HCT116 (cell line): ENCODE measurements around the gene MRPS17. TPM values are rescaled to one million over a fixed set of nuclear protein-coding genes. Genes with fewer than 3 reads are reported as not detected.

ENCODE experiments used
- ATAC-seq: fragments of 200-7000 bp; cut with Tn5 transposase; 2 replicates; pipeline ENCODE4 v1.9.1; 2020; ENCODE audit warnings: mild to moderate bottlenecking, moderate library complexity
- BruUV-seq: library from RNA; stranded (reverse); fragments of 400-500 nt; replicated peaks from 2 replicates; lab custom pipeline; 2021; lab: Mats Ljungman, UMichigan
- CTCF ChIA-PET: fragments of 300-600 bp; sonication (Branson Sonifier 250); formaldehyde crosslinking; loops from one replicate; lab custom pipeline; 2021; ENCODE audit warnings: antibody characterized with exemption; lab: Charles Lee
- POLR2A ChIA-PET: fragments of 300-600, 350-600 bp; sonication (Branson Sonifier 250); formaldehyde crosslinking; loops from one replicate; lab custom pipeline; 2021; ENCODE audit warnings: antibody characterized with exemption; lab: Charles Lee
- RAD21 ChIA-PET, 2 experiments: fragments of 300-600 bp; sonication (Branson Sonifier 250); formaldehyde crosslinking; loops; one replicate each; lab custom pipeline; 2023; ENCODE audit warnings: low total read pairs in 2 of 2; ENCODE audit not compliant: uncharacterized antibody in 2 of 2, unreplicated experiment in 2 of 2, low non-redundant PET in 1 of 2; lab: Charles Lee
- DNase-seq: peaks from one replicate; pipeline ENCODE4 v3.0.0-alpha.2; 2010; ENCODE audit warnings: low read depth, low spot score
- H2AFZ ChIP-seq: fragments of 200-600 bp; shearing (Covaris generic), sonication (generic); 2 replicates; pipeline ENCODE4 v1.6.1; 2017; ENCODE audit warnings: low read depth, mixed run types, mixed read lengths, antibody characterized with exemption, low read length; ENCODE audit not compliant: poor library complexity, severe bottlenecking
- H3K27ac ChIP-seq: 2 replicates; pipeline ENCODE4 v1.5.1; 2012; ENCODE audit warnings: low read depth, low read length
- H3K27me3 ChIP-seq: fragments of 200-600 bp; sonication (generic); 2 replicates; pipeline ENCODE4 v1.6.1; 2016; ENCODE audit warnings: mixed run types, low read length, mixed read lengths; ENCODE audit not compliant: insufficient read depth
- H3K36me3 ChIP-seq, 2 experiments: fragments of 200-500 bp in 1 of 2; fragments of 200-600 bp in 1 of 2; sonication (Bioruptor generic) in 1 of 2; sonication (generic) in 1 of 2; 2 replicates each; pipeline versions ENCODE4 v1.5.1 to v1.6.1; 2014 to 2016; ENCODE audit warnings: low read length in 2 of 2, inconsistent platforms in 1 of 2, mixed read lengths in 1 of 2, mixed run types in 1 of 2; ENCODE audit not compliant: insufficient read depth in 2 of 2, control insufficient read depth in 1 of 2
- H3K4me1 ChIP-seq, 2 experiments: fragments of 200-600 bp in 1 of 2; sonication (generic) in 1 of 2; 2 replicates each; pipeline versions ENCODE4 v1.5.1 to v1.6.1; 2012 to 2017; ENCODE audit warnings: low read length in 2 of 2, inconsistent platforms in 1 of 2, mild to moderate bottlenecking in 1 of 2, mixed read lengths in 1 of 2, mixed run types in 1 of 2, moderate library complexity in 1 of 2; ENCODE audit not compliant: insufficient read depth in 2 of 2, control insufficient read depth in 1 of 2
- H3K4me2 ChIP-seq: fragments of 200-600 bp; sonication (generic); 2 replicates; pipeline ENCODE4 v1.6.1; 2017; ENCODE audit warnings: mixed run types, low read length, mixed read lengths
- H3K4me3 ChIP-seq, 2 experiments: fragments of 200-600 bp in 1 of 2; sonication (generic) in 1 of 2; replicated peaks in 1 of 2; 2 replicates each; pipeline ENCODE4 v1.5.1; 2011 to 2016; ENCODE audit warnings: low read length in 2 of 2, control low read depth in 1 of 2, low read depth in 1 of 2, mild to moderate bottlenecking in 1 of 2, mixed read lengths in 1 of 2, mixed run types in 1 of 2
- H3K79me2 ChIP-seq: fragments of 200-600 bp; sonication (generic); 2 replicates; pipeline ENCODE4 v1.6.1; 2017; ENCODE audit warnings: mild to moderate bottlenecking, mixed run types, low read length, moderate library complexity, mixed read lengths; ENCODE audit not compliant: insufficient read depth
- H3K9ac ChIP-seq: fragments of 200-600 bp; sonication (generic); 2 replicates; pipeline ENCODE4 v1.6.1; 2016; ENCODE audit warnings: low read length, mixed read lengths
- H3K9me2 ChIP-seq: fragments of 200-600 bp; sonication (generic), shearing (Covaris generic); 2 replicates; pipeline ENCODE4 v1.6.1; 2017; ENCODE audit warnings: mixed run types, mild to moderate bottlenecking, moderate library complexity; ENCODE audit not compliant: insufficient read depth
- H3K9me3 ChIP-seq, 2 experiments: fragments of 200-500 bp in 1 of 2; fragments of 200-600 bp in 1 of 2; sonication (Bioruptor generic) in 1 of 2; sonication (generic) in 1 of 2; 2 replicates each; pipeline ENCODE4 v1.6.1; 2014 to 2017; ENCODE audit warnings: low read length in 2 of 2, mixed read lengths in 2 of 2, inconsistent platforms in 1 of 2, low read depth in 1 of 2, mild to moderate bottlenecking in 1 of 2, mixed run types in 1 of 2, moderate library complexity in 1 of 2; ENCODE audit not compliant: control insufficient read depth in 1 of 2, insufficient read depth in 1 of 2
- H4K20me1 ChIP-seq: fragments of 200-600 bp; sonication (generic), shearing (Covaris generic); 2 replicates; pipeline ENCODE4 v1.6.1; 2017; ENCODE audit warnings: mixed run types, mild to moderate bottlenecking, moderate library complexity; ENCODE audit not compliant: insufficient read depth
- CBX3 ChIP-seq: IDR thresholded peaks from 2 replicates; pipeline ENCODE4 v1.6.1; 2012; ENCODE audit warnings: low read depth
- CTCF ChIP-seq, 3 experiments: fragments of 200-600 bp in 1 of 3; sonication (generic) in 1 of 3; IDR thresholded peaks in 2 of 3; conservative IDR thresholded peaks in 1 of 3; 2 replicates each; pipeline ENCODE4 v1.5.1; 2012 to 2017; ENCODE audit warnings: low read depth in 2 of 3, low read length in 2 of 3, antibody characterized with exemption in 1 of 3, borderline replicate concordance in 1 of 3, control low read depth in 1 of 3, mild to moderate bottlenecking in 1 of 3, mixed read lengths in 1 of 3, mixed run types in 1 of 3, moderate library complexity in 1 of 3; ENCODE audit not compliant: insufficient read depth in 1 of 3
- EGR1 ChIP-seq: IDR thresholded peaks from 2 replicates; pipeline ENCODE4 v1.6.1; 2012; ENCODE audit warnings: low read depth
- ELF1 ChIP-seq: IDR thresholded peaks from 2 replicates; pipeline ENCODE4 v1.6.1; 2012; ENCODE audit warnings: low read depth, borderline replicate concordance
- EZH2phosphoT487 ChIP-seq: fragments of 200-600 bp; IDR thresholded peaks from 2 replicates; pipeline ENCODE4 v1.6.1; 2018; ENCODE audit warnings: antibody characterized with exemption, borderline replicate concordance
- FOSL1 ChIP-seq: IDR thresholded peaks from 2 replicates; pipeline ENCODE4 v1.6.1; 2012; ENCODE audit warnings: low read depth
- JUND ChIP-seq: IDR thresholded peaks from 2 replicates; pipeline ENCODE4 v1.6.1; 2012
- MAX ChIP-seq: IDR thresholded peaks from 2 replicates; pipeline ENCODE4 v1.6.1; 2012
- POLR2AphosphoS5 ChIP-seq: IDR thresholded peaks from 2 replicates; pipeline ENCODE4 v1.6.1; 2011; ENCODE audit warnings: mild to moderate bottlenecking, low read depth, low read length, moderate library complexity
- RAD21 ChIP-seq: IDR thresholded peaks from 2 replicates; pipeline ENCODE4 v1.6.1; 2012; ENCODE audit warnings: low read depth, mild to moderate bottlenecking
- SIN3A ChIP-seq: IDR thresholded peaks from 2 replicates; pipeline ENCODE4 v1.6.1; 2012; ENCODE audit warnings: low read depth
- SP1 ChIP-seq: IDR thresholded peaks from 2 replicates; pipeline ENCODE4 v1.6.1; 2012; ENCODE audit warnings: low read depth
- SRF ChIP-seq: IDR thresholded peaks from 2 replicates; pipeline ENCODE4 v1.6.1; 2012; ENCODE audit warnings: low read depth
- TCF7L2 ChIP-seq: IDR thresholded peaks from 2 replicates; pipeline ENCODE4 v1.7.0; 2011; ENCODE audit warnings: borderline replicate concordance, inconsistent platforms; ENCODE audit not compliant: insufficient read depth, insufficient read length; ENCODE audit errors: extremely low read depth
- YY1 ChIP-seq: IDR thresholded peaks from 2 replicates; pipeline ENCODE4 v1.6.1; 2011; ENCODE audit warnings: low read length, low read depth, moderate library complexity, mild to moderate bottlenecking; ENCODE audit not compliant: insufficient replicate concordance; ENCODE audit errors: extremely low read depth
- ZBTB33 ChIP-seq: IDR thresholded peaks from 2 replicates; pipeline ENCODE4 v1.6.1; 2011; ENCODE audit warnings: mild to moderate bottlenecking, low read length, moderate library complexity; ENCODE audit not compliant: insufficient replicate concordance; ENCODE audit errors: extremely low read depth
- ZFX ChIP-seq: fragments of 450-650 bp; IDR thresholded peaks from 2 replicates; pipeline ENCODE4 v1.6.1; 2017
- ZNF274 ChIP-seq: fragments of 200-500 bp; sonication (Bioruptor generic); IDR thresholded peaks from 2 replicates; pipeline ENCODE4 v1.6.1; 2014; ENCODE audit warnings: mild to moderate bottlenecking, low read depth, low read length, inconsistent platforms
- intact Hi-C: fragments of 100-400 bp; cut with micrococcal nuclease; formaldehyde crosslinking; loops from 2 replicates; pipeline ENCODE4 v1.10.0; 2022
- total RNA-seq: library from RNA; stranded (reverse); gene quantifications from one replicate; pipeline ENCODE4 v1.2.1, GENCODE V29; 2021; ENCODE audit not compliant: unreplicated experiment
- TF ChIP-seq, protein P1 (sequence below): IDR thresholded peaks from 2 replicates; pipeline ENCODE4 v1.6.1; 2012; ENCODE audit warnings: low read depth

Gene MRPS17
- total RNA-seq, 1 experiment from 2014 or later: 27.5 TPM

DNA sequence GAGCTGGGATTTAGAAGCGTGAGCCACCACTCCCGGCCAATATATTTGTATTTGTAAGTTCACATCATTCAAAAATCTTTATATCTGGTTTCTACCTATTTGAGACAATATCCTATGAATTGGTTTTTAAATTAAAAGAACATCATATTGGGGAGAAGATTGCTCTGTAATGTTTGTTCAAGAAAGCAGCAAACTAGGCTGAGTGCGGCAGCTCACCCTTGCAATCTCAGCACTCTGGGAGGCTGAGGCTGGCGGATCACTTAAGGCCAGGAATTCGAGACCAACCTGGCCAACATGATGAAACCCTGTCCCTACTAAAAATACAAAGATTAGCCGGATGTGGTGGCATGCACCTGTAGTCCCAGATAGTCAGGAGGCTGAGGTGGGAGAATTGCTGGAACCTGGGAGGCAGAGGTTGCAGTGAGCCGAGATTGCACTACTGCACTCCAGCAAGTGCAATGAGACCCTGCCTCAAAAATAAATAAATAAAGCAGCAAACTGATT is 22.1 kb downstream of the MRPS17 start:
- peaks cover 58% of the 10 kb centered on the region for H3K79me2 ChIP-seq
- ChIA-PET POLR2A (no interaction called here), CTCF (no interaction called here), RAD21 (interaction anchor here in 1 of 2 experiments (0.6 kb wide), 1 partner anchor 36 kb away, joined by 3 read pairs; no protein-coding TSS in a partner anchor)
- H3K9ac ChIP-seq: no peak overlapping the region
- H3K27me3 ChIP-seq: no peaks in the 10 kb centered on the region
- DNase-seq: no peak
- BruUV-seq: no TSS peak
- TF ChIP-seq EZH2phosphoT487 (no peak), SRF (no peak), MAX (no peak), ELF1 (no peak), CTCF (IDR thresholded peaks at IDR 0.05 in 2 of 3, conservative IDR thresholded peaks at IDR 0.05 in 1 of 3; ENCODE audit: borderline replicate concordance in 1 of 3, insufficient read depth in 1 of 3, low read depth in 2 of 3, low read length in 2 of 3) (no peak), ZFX (no peak), SIN3A (no peak), EGR1 (no peak), CBX3 (no peak), ZNF274 (no peak), TCF7L2 (no peak), FOSL1 (no peak), RAD21 (no peak), POLR2AphosphoS5 (no peak), ZBTB33 (no peak), JUND (no peak), YY1 (no peak), SP1 (no peak)
- TF ChIP-seq, protein P1, sequence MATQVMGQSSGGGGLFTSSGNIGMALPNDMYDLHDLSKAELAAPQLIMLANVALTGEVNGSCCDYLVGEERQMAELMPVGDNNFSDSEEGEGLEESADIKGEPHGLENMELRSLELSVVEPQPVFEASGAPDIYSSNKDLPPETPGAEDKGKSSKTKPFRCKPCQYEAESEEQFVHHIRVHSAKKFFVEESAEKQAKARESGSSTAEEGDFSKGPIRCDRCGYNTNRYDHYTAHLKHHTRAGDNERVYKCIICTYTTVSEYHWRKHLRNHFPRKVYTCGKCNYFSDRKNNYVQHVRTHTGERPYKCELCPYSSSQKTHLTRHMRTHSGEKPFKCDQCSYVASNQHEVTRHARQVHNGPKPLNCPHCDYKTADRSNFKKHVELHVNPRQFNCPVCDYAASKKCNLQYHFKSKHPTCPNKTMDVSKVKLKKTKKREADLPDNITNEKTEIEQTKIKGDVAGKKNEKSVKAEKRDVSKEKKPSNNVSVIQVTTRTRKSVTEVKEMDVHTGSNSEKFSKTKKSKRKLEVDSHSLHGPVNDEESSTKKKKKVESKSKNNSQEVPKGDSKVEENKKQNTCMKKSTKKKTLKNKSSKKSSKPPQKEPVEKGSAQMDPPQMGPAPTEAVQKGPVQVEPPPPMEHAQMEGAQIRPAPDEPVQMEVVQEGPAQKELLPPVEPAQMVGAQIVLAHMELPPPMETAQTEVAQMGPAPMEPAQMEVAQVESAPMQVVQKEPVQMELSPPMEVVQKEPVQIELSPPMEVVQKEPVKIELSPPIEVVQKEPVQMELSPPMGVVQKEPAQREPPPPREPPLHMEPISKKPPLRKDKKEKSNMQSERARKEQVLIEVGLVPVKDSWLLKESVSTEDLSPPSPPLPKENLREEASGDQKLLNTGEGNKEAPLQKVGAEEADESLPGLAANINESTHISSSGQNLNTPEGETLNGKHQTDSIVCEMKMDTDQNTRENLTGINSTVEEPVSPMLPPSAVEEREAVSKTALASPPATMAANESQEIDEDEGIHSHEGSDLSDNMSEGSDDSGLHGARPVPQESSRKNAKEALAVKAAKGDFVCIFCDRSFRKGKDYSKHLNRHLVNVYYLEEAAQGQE: no peak
- no peaks in the 10 kb centered on the region for H3K4me1 ChIP-seq
- H3K27ac ChIP-seq: no peak overlapping the region
- intact Hi-C loops: no loop called here
- no peaks in the 10 kb centered on the region for H3K9me3 ChIP-seq
- H3K4me2 ChIP-seq: no peak overlapping the region
- H3K9me2 ChIP-seq: no peaks in the 10 kb centered on the region
- no peak overlapping the region for H3K4me3 ChIP-seq
- no peaks in the 10 kb centered on the region for H4K20me1 ChIP-seq
- H2AFZ ChIP-seq: no peak overlapping the region
- no peak for ATAC-seq
- 0 out of 4 replicates have a peak, but pooled peaks cover 0 to 8% of the 10 kb centered on the region in 2 experiments for H3K36me3 ChIP-seq
